ENCODE results near the gene URB1.

URB1 gene

DNA sequence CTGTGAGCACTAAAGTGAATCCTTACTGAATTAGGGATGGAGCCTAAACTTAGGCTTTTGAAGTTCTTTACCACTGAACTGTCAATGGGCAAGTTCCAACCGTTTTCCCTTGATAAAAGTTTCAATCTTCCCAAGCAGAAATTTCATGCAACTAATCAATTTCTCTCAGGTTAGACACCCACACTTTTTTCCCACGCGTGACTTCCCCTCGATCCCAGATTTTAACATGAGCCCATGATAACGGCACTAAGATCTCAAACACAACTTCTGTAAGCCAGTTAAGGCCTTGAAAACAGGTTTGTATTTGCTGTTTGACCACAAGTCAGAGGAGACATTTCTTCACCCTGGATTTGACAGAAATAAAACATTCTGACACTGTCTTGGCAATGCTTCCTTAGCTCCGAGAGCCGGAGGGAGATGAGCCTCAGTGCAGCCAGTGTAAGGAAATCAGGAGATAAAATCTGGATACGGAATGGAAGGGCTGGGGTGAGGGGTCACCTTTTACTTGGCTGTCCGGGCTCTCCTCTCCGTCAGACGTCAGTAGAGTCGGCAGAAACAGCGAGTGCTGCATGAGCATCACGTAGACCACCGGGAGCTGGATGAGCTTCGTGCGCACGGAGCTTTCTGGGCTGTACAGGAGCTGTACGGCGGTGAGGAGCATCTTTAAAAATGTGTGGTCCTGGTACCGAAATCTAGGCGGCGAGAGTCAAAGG lies 54.4 kb downstream of the URB1 start (continued):
- no peak for TF ChIP-seq ZNF600 (tag by site-specific recombination; IDR thresholded peaks at IDR 0.05)

DNA sequence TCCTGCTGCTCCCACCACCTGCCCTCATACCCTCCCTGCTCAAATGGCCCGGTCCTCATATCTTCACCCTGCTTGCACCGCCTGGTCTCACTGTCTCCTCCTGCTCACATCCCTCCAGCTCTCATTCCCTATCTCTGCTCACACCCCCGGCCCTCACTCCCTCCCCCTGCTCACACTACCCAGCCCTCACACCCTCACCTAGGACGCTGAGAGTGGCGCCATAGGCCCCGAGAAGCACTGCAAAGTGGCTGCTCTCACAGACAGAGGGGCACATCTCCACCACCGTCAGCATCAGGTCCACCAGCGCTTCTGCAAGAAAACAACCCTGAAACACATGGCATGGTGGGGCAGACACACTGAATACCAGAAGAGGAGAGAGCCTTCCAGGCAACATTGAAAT lies 55.6 kb downstream of the URB1 start:
- Histone ChIP-seq H3K27ac (ENCODE audit: extremely low read depth, low read depth, low read length) (no peak overlapping the region), H3K9me3 (ENCODE audit: control insufficient read depth, insufficient read depth, low read depth, low read length) (no peaks in the 10 kb centered on the region), H3K36me3 (ENCODE audit: control insufficient read depth in 2 of 2, insufficient read depth in 1 of 2, low read length in 2 of 2) (peaks cover 56 to 92% of the 10 kb centered on the region in 2 experiments), H3K4me1 (ENCODE audit: control insufficient read depth, insufficient read depth, low read length) (no peaks in the 10 kb centered on the region), H3K4me3 (ENCODE audit: low read depth, low read length) (no peak overlapping the region)
- ChIA-PET POLR2A (no interaction called here), CTCF (interaction anchor here (0.7 kb wide), 1 partner anchor 251 kb away, joined by 3 read pairs; no protein-coding TSS in a partner anchor)
- TF ChIP-seq ZNF843 (tag by site-specific recombination; IDR thresholded peaks at IDR 0.05) (no peak), YY1 (tag by site-specific recombination; IDR thresholded peaks at IDR 0.05) (no peak), ZNF24 (tag by site-specific recombination; IDR thresholded peaks at IDR 0.05) (no peak), SP7 (tag by site-specific recombination; IDR thresholded peaks at IDR 0.05) (no peak), TRIM28 (IDR thresholded peaks at IDR 0.05; ENCODE audit: borderline replicate concordance, low read length) (no peak), ZNF157 (tag by site-specific recombination; IDR thresholded peaks at IDR 0.05) (no peak), TCF7L2 (IDR thresholded peaks at IDR 0.05; ENCODE audit: borderline replicate concordance, low read depth, low read length) (no peak), ZNF837 (tag by site-specific recombination; IDR thresholded peaks at IDR 0.05) (no peak), IKZF3 (tag by site-specific recombination; IDR thresholded peaks at IDR 0.05) (no peak), HOXA7 (CRISPR knock-in tag; IDR thresholded peaks at IDR 0.05; ENCODE audit: borderline replicate concordance) (no peak)
- TF ChIP-seq, protein P1, sequence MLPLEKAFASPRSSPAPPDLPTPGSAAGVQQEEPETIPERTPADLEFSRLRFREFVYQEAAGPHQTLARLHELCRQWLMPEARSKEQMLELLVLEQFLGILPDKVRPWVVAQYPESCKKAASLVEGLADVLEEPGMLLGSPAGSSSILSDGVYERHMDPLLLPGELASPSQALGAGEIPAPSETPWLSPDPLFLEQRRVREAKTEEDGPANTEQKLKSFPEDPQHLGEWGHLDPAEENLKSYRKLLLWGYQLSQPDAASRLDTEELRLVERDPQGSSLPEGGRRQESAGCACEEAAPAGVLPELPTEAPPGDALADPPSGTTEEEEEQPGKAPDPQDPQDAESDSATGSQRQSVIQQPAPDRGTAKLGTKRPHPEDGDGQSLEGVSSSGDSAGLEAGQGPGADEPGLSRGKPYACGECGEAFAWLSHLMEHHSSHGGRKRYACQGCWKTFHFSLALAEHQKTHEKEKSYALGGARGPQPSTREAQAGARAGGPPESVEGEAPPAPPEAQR (tag by site-specific recombination; IDR thresholded peaks at IDR 0.05), result no peak
- TF ChIP-seq, protein P2, sequence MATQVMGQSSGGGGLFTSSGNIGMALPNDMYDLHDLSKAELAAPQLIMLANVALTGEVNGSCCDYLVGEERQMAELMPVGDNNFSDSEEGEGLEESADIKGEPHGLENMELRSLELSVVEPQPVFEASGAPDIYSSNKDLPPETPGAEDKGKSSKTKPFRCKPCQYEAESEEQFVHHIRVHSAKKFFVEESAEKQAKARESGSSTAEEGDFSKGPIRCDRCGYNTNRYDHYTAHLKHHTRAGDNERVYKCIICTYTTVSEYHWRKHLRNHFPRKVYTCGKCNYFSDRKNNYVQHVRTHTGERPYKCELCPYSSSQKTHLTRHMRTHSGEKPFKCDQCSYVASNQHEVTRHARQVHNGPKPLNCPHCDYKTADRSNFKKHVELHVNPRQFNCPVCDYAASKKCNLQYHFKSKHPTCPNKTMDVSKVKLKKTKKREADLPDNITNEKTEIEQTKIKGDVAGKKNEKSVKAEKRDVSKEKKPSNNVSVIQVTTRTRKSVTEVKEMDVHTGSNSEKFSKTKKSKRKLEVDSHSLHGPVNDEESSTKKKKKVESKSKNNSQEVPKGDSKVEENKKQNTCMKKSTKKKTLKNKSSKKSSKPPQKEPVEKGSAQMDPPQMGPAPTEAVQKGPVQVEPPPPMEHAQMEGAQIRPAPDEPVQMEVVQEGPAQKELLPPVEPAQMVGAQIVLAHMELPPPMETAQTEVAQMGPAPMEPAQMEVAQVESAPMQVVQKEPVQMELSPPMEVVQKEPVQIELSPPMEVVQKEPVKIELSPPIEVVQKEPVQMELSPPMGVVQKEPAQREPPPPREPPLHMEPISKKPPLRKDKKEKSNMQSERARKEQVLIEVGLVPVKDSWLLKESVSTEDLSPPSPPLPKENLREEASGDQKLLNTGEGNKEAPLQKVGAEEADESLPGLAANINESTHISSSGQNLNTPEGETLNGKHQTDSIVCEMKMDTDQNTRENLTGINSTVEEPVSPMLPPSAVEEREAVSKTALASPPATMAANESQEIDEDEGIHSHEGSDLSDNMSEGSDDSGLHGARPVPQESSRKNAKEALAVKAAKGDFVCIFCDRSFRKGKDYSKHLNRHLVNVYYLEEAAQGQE (tag by site-specific recombination; IDR thresholded peaks at IDR 0.05), result no peak
- TF ChIP-seq, protein P3, sequence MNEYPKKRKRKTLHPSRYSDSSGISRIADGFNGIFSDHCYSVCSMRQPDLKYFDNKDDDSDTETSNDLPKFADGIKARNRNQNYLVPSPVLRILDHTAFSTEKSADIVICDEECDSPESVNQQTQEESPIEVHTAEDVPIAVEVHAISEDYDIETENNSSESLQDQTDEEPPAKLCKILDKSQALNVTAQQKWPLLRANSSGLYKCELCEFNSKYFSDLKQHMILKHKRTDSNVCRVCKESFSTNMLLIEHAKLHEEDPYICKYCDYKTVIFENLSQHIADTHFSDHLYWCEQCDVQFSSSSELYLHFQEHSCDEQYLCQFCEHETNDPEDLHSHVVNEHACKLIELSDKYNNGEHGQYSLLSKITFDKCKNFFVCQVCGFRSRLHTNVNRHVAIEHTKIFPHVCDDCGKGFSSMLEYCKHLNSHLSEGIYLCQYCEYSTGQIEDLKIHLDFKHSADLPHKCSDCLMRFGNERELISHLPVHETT (tag by site-specific recombination; IDR thresholded peaks at IDR 0.05), result no peak

DNA sequence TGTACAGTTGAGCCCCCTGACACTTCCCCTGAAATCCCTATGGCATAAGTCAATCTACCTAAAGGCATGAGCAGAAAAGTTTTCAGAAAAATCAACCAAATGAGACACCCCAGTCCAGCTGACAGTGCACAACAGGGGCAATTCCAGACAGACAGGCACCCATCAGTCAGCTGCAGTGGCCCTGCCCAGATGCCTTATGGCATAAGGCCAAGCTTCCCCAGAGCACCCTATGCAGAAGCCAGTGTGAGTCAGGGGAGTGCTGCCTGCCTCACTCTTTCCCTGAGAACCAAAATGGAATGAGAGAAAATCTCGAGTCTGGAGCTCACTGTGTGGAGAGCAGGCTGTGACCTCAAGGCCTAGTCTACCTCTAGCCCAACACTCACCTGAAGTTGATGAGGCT lies 56.1 kb downstream of the URB1 start:
- ChIA-PET POLR2A (no interaction called here), CTCF (interaction anchor here (0.7 kb wide), 1 partner anchor 252 kb away, joined by 3 read pairs; no protein-coding TSS in a partner anchor)
- H3K9me3 ChIP-seq (ENCODE audit: control insufficient read depth, insufficient read depth, low read depth, low read length), result no peaks in the 10 kb centered on the region
- H3K36me3 ChIP-seq (ENCODE audit: control insufficient read depth in 2 of 2, insufficient read depth in 1 of 2, low read length in 2 of 2), result peaks cover 57 to 92% of the 10 kb centered on the region in 2 experiments
- no peak overlapping the region for H3K4me3 ChIP-seq (ENCODE audit: low read depth, low read length)
- TF ChIP-seq OSR2 (tag by site-specific recombination; IDR thresholded peaks at IDR 0.05), result peak; percentile 26; the same call in 1 of the 2 replicates
- TF ChIP-seq, protein P4, sequence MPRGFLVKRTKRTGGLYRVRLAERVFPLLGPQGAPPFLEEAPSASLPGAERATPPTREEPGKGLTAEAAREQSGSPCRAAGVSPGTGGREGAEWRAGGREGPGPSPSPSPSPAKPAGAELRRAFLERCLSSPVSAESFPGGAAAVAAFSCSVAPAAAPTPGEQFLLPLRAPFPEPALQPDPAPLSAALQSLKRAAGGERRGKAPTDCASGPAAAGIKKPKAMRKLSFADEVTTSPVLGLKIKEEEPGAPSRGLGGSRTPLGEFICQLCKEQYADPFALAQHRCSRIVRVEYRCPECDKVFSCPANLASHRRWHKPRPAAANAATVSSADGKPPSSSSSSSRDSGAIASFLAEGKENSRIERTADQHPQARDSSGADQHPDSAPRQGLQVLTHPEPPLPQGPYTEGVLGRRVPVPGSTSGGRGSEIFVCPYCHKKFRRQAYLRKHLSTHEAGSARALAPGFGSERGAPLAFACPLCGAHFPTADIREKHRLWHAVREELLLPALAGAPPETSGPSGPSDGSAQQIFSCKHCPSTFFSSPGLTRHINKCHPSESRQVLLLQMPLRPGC (tag by site-specific recombination; IDR thresholded peaks at IDR 0.05), result no peak
- TF ChIP-seq, protein P5, sequence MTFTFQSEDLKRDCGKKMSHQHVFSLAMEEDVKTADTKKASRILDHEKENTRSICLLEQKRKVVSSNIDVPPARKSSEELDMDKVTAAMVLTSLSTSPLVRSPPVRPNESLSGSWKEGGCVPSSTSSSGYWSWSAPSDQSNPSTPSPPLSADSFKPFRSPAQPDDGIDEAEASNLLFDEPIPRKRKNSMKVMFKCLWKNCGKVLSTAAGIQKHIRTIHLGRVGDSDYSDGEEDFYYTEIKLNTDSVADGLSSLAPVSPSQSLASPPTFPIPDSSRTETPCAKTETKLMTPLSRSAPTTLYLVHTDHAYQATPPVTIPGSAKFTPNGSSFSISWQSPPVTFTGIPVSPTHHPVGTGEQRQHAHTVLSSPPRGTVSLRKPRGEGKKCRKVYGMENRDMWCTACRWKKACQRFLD (tag by site-specific recombination; IDR thresholded peaks at IDR 0.05), result no peak
- no peak for TF ChIP-seq ZNF114 (tag by site-specific recombination; IDR thresholded peaks at IDR 0.05)
- TF ChIP-seq ZNF664 (tag by site-specific recombination; IDR thresholded peaks at IDR 0.05), result no peak
- H3K27ac ChIP-seq (ENCODE audit: extremely low read depth, low read depth, low read length), result no peak overlapping the region
- no peaks in the 10 kb centered on the region for H3K4me1 ChIP-seq (ENCODE audit: control insufficient read depth, insufficient read depth, low read length)

Measured in HEK293 (cell line).